ENCODE data around the gene S100A10.

The S100A10 gene

DNA sequence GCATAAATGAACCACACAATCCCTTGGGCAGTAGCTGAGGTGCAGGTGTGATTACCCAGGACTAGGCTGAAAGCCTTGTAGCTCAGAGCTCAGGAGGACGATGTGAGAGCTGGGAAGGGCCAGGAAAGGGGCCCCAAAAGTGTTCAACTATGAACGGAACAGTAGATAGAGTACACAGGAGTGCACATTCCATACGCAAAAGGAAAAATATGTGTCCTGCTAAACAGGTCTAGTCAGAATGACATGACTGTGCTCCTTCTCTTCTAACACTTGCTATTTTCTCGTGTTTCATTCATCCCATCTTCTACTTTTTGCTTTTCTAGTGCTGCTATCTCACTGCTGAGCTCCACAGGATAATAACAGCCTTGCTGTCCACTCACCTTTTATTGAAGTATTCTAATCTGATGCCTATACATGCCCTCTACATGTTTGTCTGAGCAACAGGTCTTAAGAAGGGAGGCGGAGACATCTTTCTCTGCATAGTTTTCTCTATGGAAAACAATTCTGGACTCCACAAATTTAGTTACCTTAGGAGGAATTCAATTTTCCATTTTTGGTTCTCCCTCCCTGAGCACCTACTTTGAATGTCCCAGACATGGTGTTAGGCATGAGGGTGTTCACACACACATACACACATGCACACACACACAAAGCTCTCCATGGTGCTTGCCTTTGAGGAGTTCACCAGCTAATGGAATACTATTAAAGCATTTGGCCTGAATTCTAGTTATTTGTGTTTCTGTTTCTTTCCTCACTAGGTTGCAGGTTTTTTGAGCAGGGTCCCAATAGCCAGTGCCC is 3.4 kb downstream of the S100A10 start:
- DNase-seq (ENCODE audit: low read depth): no peak
- H3K4me3 ChIP-seq (ENCODE audit: low read depth, low read length): peak overlapping the region; percentile 15

DNA sequence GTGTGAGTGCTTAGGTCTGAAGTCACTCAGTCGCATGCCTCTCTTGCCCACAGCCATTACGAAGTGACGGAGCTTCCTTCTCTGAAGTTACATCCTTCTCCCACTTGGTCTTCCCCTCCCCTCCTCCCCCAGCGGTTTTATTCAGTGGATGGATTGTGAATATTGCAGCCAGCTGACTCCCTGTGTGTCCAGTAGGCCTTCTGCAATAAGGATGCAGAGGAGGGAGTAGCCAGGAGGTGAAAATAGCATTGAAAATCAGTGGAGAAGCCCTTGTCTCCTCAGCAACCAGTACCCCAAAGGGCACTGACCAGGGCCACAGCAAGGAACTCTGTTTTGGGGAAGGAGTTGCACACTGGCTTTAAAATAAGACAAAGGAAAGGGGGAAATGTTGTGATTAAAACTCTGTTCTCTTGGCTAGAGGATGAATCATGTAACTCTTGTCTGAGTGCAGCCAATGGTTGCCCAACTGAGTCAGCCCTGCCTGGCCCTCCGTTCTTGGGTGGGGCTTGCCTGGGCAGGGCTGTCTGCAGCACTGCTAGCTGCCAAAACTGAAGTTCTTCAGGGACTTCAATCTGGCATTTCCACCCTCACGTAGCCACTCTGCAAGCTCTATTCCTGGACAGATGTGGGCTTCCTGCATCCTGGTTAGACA is 4.3 kb downstream of the S100A10 start:
- DNase-seq (ENCODE audit: low read depth): no peak
- H3K4me3 ChIP-seq (ENCODE audit: low read depth, low read length): peak overlapping the region; percentile 23

DNA sequence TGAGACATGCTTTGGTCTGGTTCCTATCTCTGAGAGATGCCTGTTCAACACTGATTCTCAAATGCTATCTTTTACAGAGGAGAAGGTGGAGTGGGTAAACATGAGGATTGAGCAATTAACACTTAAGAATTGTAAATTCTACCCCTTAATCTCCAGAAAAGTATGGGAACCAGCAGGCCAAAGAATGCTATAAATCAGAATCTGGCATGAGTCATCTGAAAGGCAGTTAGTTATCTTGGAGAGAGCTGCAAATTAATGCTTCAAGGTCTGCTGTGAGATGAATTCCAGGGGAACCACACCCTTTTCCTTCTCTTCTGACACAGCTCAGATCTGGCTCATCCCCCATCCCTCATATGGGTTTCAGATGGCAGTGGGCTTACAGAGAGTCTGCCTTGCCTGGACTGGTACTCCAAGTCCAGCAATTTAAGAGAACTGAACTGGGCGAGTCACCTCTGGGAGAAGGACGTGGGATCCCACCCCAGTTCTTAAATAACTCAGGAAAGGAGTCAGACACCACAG is 5.2 kb downstream of the S100A10 start:
- H3K4me3 ChIP-seq (ENCODE audit: low read depth, low read length): peak overlapping the region; percentile 23
- DNase-seq (ENCODE audit: low read depth): no peak

DNA sequence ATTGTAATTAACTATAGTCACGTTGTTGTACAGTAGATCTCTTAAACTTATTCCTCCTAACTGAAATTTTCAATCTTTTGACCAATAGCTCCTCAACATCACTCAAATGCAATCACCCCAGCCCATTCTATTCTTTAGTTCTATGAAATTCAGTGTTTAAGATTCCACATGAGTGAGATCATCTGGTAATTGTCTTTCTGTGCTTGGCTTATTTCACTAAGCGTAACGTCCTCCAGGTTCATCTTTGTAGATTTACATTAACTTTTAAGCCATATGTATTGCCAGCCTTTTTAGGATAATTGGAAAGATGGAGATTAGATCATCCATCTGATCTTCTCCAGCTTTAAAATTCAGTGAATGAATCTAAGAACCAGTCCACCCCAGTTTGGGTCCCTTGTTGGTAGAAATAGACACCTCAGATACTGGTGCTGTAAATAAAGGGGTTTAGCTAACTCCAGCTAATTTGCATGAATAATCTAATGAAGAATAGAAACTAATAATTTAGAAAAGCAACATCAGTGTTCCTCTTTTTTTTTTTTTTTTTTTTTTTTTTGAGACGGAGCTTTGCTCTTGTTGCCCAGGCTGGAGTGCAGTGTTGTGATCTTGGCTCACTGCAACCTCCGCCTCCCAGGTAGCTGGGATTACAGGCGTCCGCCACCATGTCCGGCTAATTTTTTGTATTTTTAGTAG is 7.0 kb downstream of the S100A10 start:
- DNase-seq (ENCODE audit: low read depth): no peak
- H3K4me3 ChIP-seq (ENCODE audit: low read depth, low read length): no peak overlapping the region

DNA sequence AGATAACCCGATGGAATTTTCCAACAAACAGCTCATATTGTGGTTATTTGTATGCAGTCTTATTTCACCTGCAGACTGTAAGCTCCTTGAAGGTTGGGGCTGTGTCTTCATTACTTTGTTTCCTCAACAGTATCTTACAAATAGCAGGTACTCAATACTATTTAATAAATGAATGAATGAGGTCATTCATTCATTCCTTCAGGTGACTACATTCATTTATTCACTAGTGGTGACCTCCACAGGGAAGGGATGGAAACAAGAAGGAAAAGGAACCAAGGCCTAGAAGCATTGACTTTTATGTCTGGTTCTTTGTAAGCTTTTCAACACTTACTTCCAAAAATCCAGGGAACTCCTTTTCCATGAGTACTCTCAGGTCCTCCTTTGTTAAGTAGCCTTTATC is 7.9 kb downstream of the S100A10 start:
- no peak for DNase-seq (ENCODE audit: low read depth)
- H3K4me3 ChIP-seq (ENCODE audit: low read depth, low read length): no peak overlapping the region

DNA sequence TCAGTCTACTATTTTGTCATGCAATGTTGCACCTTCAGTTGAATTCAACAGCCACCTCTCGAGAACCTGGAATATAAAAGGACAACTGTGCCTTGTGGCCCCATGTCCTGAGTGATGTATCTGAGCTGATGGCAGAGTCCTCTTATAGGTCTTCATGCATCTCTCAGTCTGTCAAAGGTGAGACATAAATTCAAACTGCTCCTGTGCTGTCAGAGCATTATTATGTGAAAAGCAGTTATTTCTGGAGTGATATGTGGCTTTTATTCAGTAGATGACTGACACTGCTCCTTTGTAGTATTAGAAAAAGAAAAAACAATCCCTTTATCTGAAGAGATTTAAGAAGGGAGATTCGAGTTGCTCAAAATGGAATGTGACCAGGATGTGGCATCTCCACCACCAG is 8.4 kb downstream of the S100A10 start:
- DNase-seq (ENCODE audit: low read depth): no peak

DNA sequence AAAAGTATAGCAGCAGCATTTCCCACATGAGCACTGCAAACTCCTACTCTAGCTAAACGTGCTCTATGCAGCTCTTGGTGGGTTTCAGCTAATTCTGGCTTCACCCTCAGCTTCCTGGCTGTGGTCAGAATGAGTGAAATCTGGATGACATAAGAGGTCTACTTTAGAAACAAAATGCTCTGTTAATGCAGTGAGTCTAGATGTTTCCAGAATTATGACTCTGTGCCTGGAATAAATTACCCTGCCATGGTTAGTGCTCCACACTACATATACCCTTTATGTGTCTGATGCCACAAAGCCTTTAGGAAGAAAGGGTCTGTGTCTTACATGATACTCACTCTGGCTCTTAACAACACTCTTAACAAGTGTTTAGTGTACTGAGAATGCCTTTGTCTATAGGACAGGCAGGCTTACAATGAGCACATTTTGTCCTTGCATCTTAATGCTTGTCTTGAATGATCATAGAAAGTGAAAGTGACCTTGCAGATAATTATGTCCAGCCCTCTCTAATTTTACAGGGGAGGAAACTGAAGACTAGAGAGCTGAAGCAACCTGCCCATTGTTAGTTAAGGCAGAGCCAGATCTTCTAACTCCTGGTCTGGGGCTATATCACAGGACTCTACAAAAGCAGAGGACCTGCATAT is 9.2 kb downstream of the S100A10 start:
- DNase-seq (ENCODE audit: low read depth): no peak
- H3K4me3 ChIP-seq (ENCODE audit: low read depth, low read length): no peak overlapping the region

More for the DNA sequence above, 8.4 kb downstream of the S100A10 start:
- H3K4me3 ChIP-seq (ENCODE audit: low read depth, low read length): no peak overlapping the region

DNA sequence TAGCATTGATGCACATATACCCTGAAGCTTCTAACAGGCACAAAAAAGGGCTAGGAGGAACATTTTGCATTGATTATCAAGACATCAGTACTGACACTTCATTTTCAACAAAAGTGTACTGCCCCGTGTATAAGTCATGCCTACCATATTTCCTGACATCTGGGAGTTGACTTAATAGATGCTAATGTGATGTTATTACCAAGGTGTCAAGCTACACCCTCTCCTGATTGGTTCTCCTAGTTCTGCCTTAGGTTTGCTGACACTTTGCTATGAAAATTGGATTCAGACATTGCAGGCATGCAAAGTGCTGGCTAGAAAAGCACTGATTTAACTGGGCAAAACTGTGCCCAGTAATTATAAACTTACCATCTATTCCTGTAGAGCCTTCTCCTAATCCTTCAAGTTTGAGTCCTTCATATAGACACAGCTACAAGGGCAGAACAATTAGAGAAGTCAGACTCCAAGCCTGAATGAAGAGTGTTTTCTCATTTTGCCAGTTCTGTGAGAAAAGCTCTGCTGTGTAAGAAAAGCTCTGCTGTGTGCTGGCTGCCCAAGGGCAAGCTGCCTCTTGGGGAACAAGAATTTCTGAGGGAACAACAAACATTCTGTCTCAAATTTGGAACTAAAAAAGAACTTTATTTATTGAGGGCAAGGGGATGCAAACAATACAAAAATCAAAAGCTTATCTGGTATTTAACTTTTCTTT is 11.2 kb downstream of the S100A10 start:
- H3K4me3 ChIP-seq (ENCODE audit: low read depth, low read length): no peak overlapping the region
- DNase-seq (ENCODE audit: low read depth): no peak

DNA sequence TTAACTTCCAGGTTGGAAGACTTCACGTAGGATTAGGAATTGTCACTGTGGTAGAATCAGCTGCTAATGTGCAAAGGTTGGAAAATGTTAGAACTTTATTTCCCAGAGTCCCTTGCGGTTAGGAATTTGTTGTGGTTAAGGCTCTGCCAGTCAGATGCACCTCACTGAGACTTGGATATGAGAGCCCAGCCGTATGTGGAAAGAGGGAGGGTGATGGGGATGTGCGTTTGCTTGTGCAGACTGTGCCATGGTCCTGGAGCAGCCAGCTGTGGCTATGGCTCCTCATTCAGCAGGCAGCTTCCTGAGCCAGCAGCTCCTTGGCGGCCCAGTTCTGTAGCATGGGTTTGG is 12.5 kb downstream of the S100A10 start:
- no peak for DNase-seq (ENCODE audit: low read depth)
- H3K4me3 ChIP-seq (ENCODE audit: low read depth, low read length): no peak overlapping the region

DNA sequence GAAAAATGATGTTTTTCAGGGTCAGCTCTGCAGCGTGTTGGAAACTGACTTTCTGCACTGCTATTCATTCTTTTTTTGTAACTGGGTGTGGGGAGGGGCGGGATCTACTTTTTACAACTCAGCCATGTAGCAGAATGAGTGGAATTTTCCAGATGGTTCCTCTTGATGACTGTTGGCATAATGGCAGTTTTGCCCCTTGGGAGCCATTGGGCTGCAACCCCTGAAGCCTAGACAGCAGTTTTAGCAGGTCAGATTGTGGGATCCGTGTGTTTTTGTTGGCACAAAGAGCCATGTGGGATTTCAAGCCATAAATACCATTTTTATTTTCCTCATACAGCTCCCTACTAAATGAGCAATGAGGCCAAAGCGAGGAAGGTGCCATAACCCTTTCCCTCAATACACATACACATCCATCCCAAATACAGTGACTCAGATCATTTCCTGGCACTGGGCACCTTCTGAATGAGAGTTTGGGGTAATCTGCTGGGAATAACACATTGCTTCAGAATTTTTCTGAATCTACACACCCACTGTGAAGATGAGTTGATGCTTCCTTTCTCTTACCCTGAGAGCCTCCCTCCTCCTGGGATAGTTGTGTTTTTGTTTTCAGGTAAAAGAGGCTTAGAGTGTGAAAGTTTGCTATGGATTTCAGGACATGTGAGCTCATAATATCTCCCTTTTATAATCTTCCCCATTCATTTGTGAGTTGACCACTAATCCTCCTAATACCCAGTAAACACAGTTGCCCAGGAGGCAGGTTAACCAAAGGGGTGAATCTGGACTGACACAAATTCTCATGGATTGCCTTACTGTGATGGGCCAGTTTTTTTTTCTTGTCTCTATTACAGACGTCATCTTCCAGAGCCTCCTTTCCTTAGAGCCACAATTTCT is 13.1 kb downstream of the S100A10 start:
- peak; percentile 98 for DNase-seq (ENCODE audit: low read depth)
- no peak overlapping the region for H3K4me3 ChIP-seq (ENCODE audit: low read depth, low read length)

DNA sequence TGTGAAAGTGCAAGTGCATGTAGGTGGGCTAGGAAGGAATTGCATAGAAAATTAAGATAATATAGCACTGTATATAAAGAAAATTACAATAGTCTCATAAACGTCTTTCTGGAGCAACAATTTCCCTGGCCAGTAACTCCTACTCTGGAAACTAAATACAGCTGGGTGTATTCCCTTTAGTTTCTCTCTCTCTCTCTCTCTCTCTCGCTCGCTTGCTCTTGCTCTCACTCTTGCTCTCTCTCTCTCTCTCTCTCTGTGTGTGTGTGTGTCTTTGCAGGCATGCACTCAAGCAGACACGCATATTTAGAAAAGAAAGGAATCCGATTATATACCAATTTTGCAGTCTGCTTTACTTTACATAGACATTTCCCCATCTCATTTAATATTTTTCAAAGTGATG is 14.7 kb downstream of the S100A10 start:
- DNase-seq (ENCODE audit: low read depth): no peak
- H3K4me3 ChIP-seq (ENCODE audit: low read depth, low read length): no peak overlapping the region

DNA sequence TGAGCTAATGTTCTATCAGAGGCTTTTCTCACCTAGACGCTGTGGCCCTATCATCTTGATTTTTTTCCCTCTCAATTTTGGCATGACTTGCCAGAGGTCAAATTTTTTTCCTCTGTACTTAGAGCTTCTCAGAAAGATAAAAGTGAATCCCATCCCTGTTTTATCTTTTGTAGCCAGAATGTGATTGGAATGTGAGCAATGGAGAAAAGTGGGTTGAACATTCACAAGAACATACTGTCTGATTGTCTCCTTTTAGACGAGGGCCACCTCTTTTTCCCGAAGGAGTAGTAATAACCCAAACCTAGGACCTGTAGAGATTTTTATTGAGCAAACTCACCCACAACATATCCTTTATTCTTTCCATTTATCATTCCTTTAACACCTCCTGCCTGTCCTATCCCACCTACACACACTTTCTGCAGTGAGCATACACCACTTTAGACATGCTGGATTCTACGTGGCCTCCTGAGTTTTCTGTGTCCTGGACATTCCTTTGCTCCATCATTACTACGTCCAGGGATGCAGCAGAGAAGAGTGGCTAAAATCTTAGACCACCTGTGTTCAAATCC is 15.9 kb downstream of the S100A10 start:
- DNase-seq (ENCODE audit: low read depth): no peak
- no peak overlapping the region for H3K4me3 ChIP-seq (ENCODE audit: low read depth, low read length)

DNA sequence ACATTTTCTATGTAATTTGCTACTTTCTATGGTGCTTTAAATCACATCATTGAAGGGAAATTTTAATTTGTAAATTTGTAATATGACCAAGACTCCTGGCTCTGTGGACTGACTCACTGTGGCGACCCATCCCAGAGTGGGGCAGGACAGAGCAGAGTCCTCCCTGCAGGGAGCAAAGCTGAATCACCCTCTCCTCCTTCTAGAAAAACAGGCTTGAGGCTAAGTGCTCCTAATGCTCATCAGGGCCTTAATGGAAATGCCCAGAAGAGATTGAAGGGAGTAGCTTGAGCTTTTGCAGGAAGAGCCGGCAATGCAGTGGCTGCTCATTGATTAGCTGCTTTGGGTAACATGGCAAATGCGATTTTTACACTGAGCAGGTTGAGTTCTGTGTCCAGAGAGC is 16.8 kb downstream of the S100A10 start:
- DNase-seq (ENCODE audit: low read depth): no peak

DNA sequence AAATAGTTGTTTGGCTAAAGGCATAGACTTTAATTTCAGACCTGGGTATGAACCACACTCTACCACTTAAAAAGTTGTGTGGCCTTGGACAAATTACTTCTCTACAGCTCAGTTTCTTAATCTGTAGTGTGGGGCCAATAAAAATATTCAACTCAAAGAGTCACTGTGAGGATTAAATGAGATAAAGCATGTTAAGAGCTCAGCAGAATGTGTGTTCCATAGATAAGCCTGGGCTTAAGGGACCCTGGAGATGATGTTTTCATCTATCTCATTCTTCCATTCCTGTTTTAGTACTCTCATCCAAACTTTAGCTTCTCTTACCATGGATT is 17.7 kb downstream of the S100A10 start:
- DNase-seq (ENCODE audit: low read depth): no peak
- no peak overlapping the region for H3K4me3 ChIP-seq (ENCODE audit: low read depth, low read length)

More for the DNA sequence above, 16.8 kb downstream of the S100A10 start:
- no peak overlapping the region for H3K4me3 ChIP-seq (ENCODE audit: low read depth, low read length)

DNA sequence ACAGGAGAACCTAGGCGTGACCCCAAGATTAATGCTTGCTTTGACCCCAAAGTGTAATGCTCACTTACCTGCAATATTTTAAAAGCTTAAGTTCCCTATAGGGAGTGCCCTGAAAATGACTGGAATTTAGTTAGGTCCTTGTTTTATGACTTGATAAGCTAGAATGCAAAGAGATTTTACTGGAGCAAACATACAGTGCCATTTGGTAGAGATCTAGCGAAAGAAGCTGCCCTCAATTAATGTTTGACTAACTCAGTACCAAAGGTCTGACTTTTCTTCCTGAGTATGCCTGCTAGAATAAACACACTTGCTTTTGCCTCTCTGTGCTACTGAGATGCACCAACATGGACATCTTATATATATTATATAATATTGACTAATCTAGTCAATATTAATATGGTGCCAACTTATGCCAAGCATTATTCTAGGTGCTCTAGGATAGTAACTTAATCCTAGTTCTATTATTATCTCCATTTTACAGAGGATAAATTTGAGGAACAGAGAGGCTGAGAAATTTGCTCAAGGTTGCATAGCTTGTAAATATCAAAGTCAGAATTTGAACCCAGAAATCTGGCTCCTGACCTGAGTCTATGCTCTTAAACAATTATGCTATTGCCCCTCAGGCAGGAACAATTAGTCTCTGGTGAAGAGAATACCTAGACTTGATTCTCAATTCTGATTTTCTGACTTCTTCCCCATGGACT is 18.2 kb downstream of the S100A10 start:
- no peak overlapping the region for H3K4me3 ChIP-seq (ENCODE audit: low read depth, low read length)
- DNase-seq (ENCODE audit: low read depth): no peak

DNA sequence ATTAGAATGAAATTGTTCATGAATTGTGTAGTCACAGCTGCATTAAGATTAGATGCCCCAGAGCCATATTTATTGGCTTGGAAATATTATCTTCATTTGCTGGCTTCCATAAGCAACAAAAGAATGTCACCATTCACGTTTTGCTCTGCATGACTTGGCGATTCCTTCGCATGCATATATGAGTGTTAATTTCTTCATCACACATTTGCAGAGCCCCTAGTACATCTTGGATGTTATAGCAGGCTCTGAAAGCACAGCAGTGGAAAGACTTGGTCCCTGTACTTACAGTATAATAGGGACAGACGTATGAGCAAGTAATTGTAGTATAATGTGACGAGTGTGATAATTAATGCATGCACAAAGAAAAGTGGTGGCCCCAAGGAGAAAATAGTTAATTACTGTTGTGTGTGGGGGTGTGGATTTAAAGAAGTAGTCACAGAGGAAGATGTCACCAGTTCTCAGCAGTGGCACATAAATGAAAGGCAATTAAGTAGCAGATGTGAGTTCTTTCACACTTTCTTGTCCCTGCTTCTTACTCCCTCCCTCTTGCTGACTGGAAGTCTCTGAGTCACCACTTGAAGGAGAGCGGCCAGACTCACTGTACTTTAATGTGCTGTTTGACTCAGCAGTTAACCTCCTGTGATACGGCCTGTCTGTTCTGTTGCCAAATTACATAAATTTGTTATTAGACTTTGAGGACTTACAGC is 21.0 kb downstream of the S100A10 start:
- no peak overlapping the region for H3K4me3 ChIP-seq (ENCODE audit: low read depth, low read length)
- no peak for DNase-seq (ENCODE audit: low read depth)

DNA sequence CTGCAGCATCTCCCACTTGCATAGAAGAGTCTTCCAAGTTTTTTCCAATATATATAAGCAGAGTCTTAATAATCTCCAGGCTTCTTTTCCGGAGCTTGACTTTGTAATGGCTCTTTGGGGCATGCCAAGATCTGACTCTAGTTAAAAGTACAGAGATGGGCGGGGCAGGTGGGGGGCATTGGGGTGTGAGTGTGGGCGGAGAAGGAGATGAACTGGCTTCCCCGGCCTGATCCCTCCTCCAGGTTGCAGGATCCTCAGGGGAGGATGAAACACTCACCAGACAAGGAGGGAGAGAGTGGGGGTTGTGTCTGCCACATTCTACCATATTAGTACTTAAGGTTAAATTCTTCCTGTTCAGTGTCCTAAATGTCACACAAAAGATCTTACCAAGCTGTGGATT is 23.0 kb downstream of the S100A10 start:
- DNase-seq (ENCODE audit: low read depth): no peak

More for the DNA sequence above, 23.0 kb downstream of the S100A10 start:
- H3K4me3 ChIP-seq (ENCODE audit: low read depth, low read length): no peak overlapping the region

Data from skeletal muscle cell (primary cell).